K562 (cell line): ENCODE results near the gene SULT1B1. TPM values are rescaled to one million over a fixed set of nuclear protein-coding genes. Genes with fewer than 3 reads are reported as not detected.

Source experiments
- ATAC-seq: fragments of 200-7000 bp; cut with Tn5 transposase; 3 replicates; pipeline ENCODE4 v1.9.1; 2020; ENCODE audit warnings: moderate library complexity
- BruUV-seq: library from RNA; stranded (reverse); fragments of 400-500 nt; replicated peaks from 2 replicates; lab custom pipeline; 2021; lab: Mats Ljungman, UMichigan
- CTCF ChIA-PET: fragments of 300-600 bp; formaldehyde crosslinking; extraction: SDS; loops from one replicate; lab custom pipeline; 2021; ENCODE audit warnings: low intra/inter-chr PET ratio; lab: Yijun Ruan, JAX
- POLR2A ChIA-PET: fragments of 300-600, 350-650 bp; sonication (Branson Sonifier 250); formaldehyde crosslinking; extraction: SDS; loops from one replicate; lab custom pipeline; 2021; ENCODE audit warnings: antibody characterized with exemption, inconsistent platforms; lab: Yijun Ruan, JAX
- DNase-seq, 4 experiments: peaks; one replicate each; pipeline versions ENCODE4 v3.0.0 to v3.0.0-alpha.2; 2011 to 2018; ENCODE audit warnings: low spot score in 3 of 4, mixed read lengths in 3 of 4; ENCODE audit errors: extremely low read depth in 1 of 4
- FAIRE-seq: peaks from 2 replicates; lab custom pipeline; 2011; peaks lifted over from hg19 to GRCh38; lab: Jason Lieb, UNC
- H2AFZ ChIP-seq: 2 replicates; pipeline ENCODE4 v1.6.0; 2011; ENCODE audit warnings: low read depth, low read length, control low read depth, inconsistent platforms
- H3K27ac ChIP-seq: fragments of 200-600 bp; 3 replicates; pipeline ENCODE4 v1.8.0; 2011; ENCODE audit warnings: low read depth, mild to moderate bottlenecking, control low read depth, inconsistent platforms, low read length, moderate library complexity, mixed read lengths; ENCODE audit errors: extremely low read depth
- H3K27me3 ChIP-seq, 2 experiments: fragments of 300-600 bp in 1 of 2; 2 replicates in 1 of 2; 3 replicates in 1 of 2; pipeline versions ENCODE4 v1.6.0 to v1.8.0; 2011; ENCODE audit warnings: inconsistent platforms in 2 of 2, low read length in 2 of 2, mild to moderate bottlenecking in 1 of 2, mixed read lengths in 1 of 2, moderate library complexity in 1 of 2; ENCODE audit not compliant: control insufficient read depth in 2 of 2, insufficient read depth in 2 of 2
- H3K36me3 ChIP-seq: fragments of 300-600 bp; 3 replicates; pipeline ENCODE4 v1.8.0; 2011; ENCODE audit warnings: mild to moderate bottlenecking, low read length, inconsistent platforms; ENCODE audit not compliant: control insufficient read depth, insufficient read depth
- H3K4me1 ChIP-seq, 2 experiments: fragments of 200-600 bp in 1 of 2; replicated peaks in 1 of 2; 2 replicates in 1 of 2; 3 replicates in 1 of 2; pipeline versions ENCODE4 v1.5.1 to v1.8.0; 2011; ENCODE audit warnings: inconsistent platforms in 2 of 2, low read length in 2 of 2, mild to moderate bottlenecking in 1 of 2, mixed read lengths in 1 of 2, moderate library complexity in 1 of 2; ENCODE audit not compliant: control insufficient read depth in 2 of 2, insufficient read depth in 2 of 2
- H3K4me2 ChIP-seq: 2 replicates; pipeline ENCODE4 v1.6.1; 2011; ENCODE audit warnings: low read length, control low read depth, inconsistent platforms, mixed read lengths; ENCODE audit not compliant: insufficient read depth
- H3K4me3 ChIP-seq: fragments of 200-600 bp; sonication (generic), shearing (Covaris generic); 2 replicates; pipeline ENCODE4 v1.5.1; 2016; ENCODE audit warnings: control low read depth, inconsistent platforms
- H3K79me2 ChIP-seq: fragments of 200-600 bp; 3 replicates; pipeline ENCODE4 v1.8.0; 2011; ENCODE audit warnings: low read length, inconsistent platforms; ENCODE audit not compliant: control insufficient read depth, insufficient read depth
- H3K9ac ChIP-seq, 2 experiments: 2 replicates each; pipeline versions ENCODE4 v1.6.0 to v1.6.1; 2011; ENCODE audit warnings: low read depth in 2 of 2, low read length in 2 of 2, control low read depth in 1 of 2, inconsistent platforms in 1 of 2, mild to moderate bottlenecking in 1 of 2, mixed read lengths in 1 of 2; ENCODE audit not compliant: insufficient read depth in 1 of 2
- H3K9me1 ChIP-seq: one replicate; pipeline ENCODE4 v1.6.0; 2011; ENCODE audit warnings: inconsistent platforms, mild to moderate bottlenecking, low read length, moderate library complexity; ENCODE audit not compliant: control insufficient read depth, insufficient read depth
- H3K9me3 ChIP-seq: replicated peaks from 2 replicates; pipeline ENCODE4 v1.5.1; 2011; ENCODE audit warnings: low read depth, low read length, inconsistent platforms; ENCODE audit not compliant: control insufficient read depth, insufficient read depth
- H4K20me1 ChIP-seq: replicated peaks from 2 replicates; pipeline ENCODE4 v1.6.1; 2011; ENCODE audit warnings: low read length, inconsistent platforms, mixed read lengths; ENCODE audit not compliant: control insufficient read depth, insufficient read depth
- CREM ChIP-seq: IDR thresholded peaks from 2 replicates; pipeline ENCODE4 v1.6.1; 2014; ENCODE audit warnings: antibody characterized with exemption, low read depth
- ERF ChIP-seq: fragments of 450-650 bp; formaldehyde crosslinking; IDR thresholded peaks from 2 replicates; pipeline ENCODE4 v1.4.0; 2020; ENCODE audit warnings: mild to moderate bottlenecking, mixed read lengths
- GATA2 ChIP-seq: sonication (generic); formaldehyde crosslinking; IDR thresholded peaks from 2 replicates; pipeline ENCODE4 v1.4.0; 2020; ENCODE audit warnings: mild to moderate bottlenecking, missing genetic modification reagents
- JUND ChIP-seq, 2 experiments: IDR thresholded peaks; 2 replicates in 1 of 2; 3 replicates in 1 of 2; pipeline ENCODE4 v1.6.1; 2011; ENCODE audit warnings: borderline replicate concordance in 2 of 2, low read depth in 2 of 2, low read length in 2 of 2, improper control_type of control experiment in 1 of 2, missing biosample characterization in 1 of 2, missing genetic modification characterization in 1 of 2, missing genetic modification reagents in 1 of 2
- MYNN ChIP-seq, 2 experiments: sonication (generic); formaldehyde crosslinking in 1 of 2; IDR thresholded peaks; 2 replicates each; pipeline versions ENCODE4 v1.5.0 to v1.6.1; 2016 to 2020; ENCODE audit warnings: antibody characterized with exemption in 1 of 2, missing genetic modification reagents in 1 of 2
- NR2F6 ChIP-seq: fragments of 450-650 bp; formaldehyde crosslinking; IDR thresholded peaks from 2 replicates; pipeline ENCODE4 v1.4.0; 2020; ENCODE audit warnings: mild to moderate bottlenecking
- SNIP1 ChIP-seq: fragments of 450-650 bp; IDR thresholded peaks from 2 replicates; pipeline ENCODE4 v1.7.1; 2017; ENCODE audit warnings: low read depth, mild to moderate bottlenecking
- SREBF1 ChIP-seq: fragments of 150-350 bp; IDR thresholded peaks from 2 replicates; pipeline ENCODE4 v1.6.1; 2014; ENCODE audit warnings: antibody characterized with exemption, low read depth, low read length, borderline replicate concordance
- TCFL5 ChIP-seq: fragments of 250-450 bp; sonication (Bioruptor Pico); conservative IDR thresholded peaks from 2 replicates; pipeline ENCODE4 v1.6.1; 2021; ENCODE audit warnings: mild to moderate bottlenecking, moderate library complexity, matching md5 sums
- TFAM ChIP-seq: fragments of 250-450 bp; sonication (Bioruptor Pico); conservative IDR thresholded peaks from 2 replicates; pipeline ENCODE4 v1.5.0; 2021; ENCODE audit warnings: mild to moderate bottlenecking, moderate library complexity
- ZNF121 ChIP-seq: sonication (generic); formaldehyde crosslinking; conservative IDR thresholded peaks from 2 replicates; pipeline ENCODE4 v1.8.0; 2022; ENCODE audit warnings: missing genetic modification reagents
- ZNF146 ChIP-seq: IDR thresholded peaks from one replicate; pipeline ENCODE4 v1.6.1; 2018; ENCODE audit warnings: missing compliant biosample characterization; ENCODE audit not compliant: unreplicated experiment
- ZNF311 ChIP-seq: fragments of 250-450 bp; sonication (Bioruptor Pico); IDR thresholded peaks from 2 replicates; pipeline ENCODE4 v1.4.0; 2020; ENCODE audit warnings: mild to moderate bottlenecking, moderate library complexity
- WGBS: fragments of 100-300 bp; shearing (Covaris generic); methylation state at CpG from one replicate; pipeline ENCODE4 v1.1.6; 2016; ENCODE audit warnings: low coverage, mixed read lengths; ENCODE audit not compliant: insufficient coverage; ENCODE audit errors: missing lambda C conversion rate; 5-methylcytosine and 5-hydroxymethylcytosine counted together
- in situ Hi-C: fragments of 300-500 bp; cut with MboI; formaldehyde crosslinking; loops from 4 replicates; pipeline ENCODE4 v1.15.0; 2018; ENCODE audit warnings: inconsistent platforms, mixed read lengths
- intact Hi-C: fragments of 100-400 bp; cut with micrococcal nuclease; formaldehyde crosslinking; loops from 2 replicates; pipeline ENCODE4 v1.14.2; 2022
- polyA plus RNA-seq, 8 experiments: library from polyadenylated mRNA; depleted of rRNA in 4 of 8; stranded (reverse) in 5 of 8; unstranded in 3 of 8; fragments of >200 nt; fragmentation: Nextera tagmentation in 2 of 8; fragmentation: Illumina TruSeq in 1 of 8; extraction: Ambion mirVana in 2 of 8; extraction: Trizol in 1 of 8; gene quantifications; 2 replicates each; pipeline versions ENCODE4 v1.2.1 to v1.2.3, GENCODE V29; 2011 to 2014; ENCODE audit warnings: inconsistent platforms in 1 of 8, missing spikeins in 1 of 8
- total RNA-seq, 7 experiments: library from RNA; depleted of rRNA in 6 of 7; stranded (reverse); fragments of >200 nt in 6 of 7; fragmentation: Illumina TruSeq in 2 of 7; extraction: Trizol in 2 of 7; gene quantifications; 2 replicates each; pipeline versions ENCODE4 v1.2.1 to v1.2.3, GENCODE V29; 2011 to 2021; ENCODE audit warnings: low replicate concordance in 1 of 7
- TF ChIP-seq, protein P1 (sequence below): IDR thresholded peaks from 2 replicates; pipeline ENCODE4 v1.6.1; 2011; ENCODE audit not compliant: insufficient read length; ENCODE audit errors: extremely low read depth
- TF ChIP-seq, protein P2 (sequence below): fragments of 150-350 bp; conservative IDR thresholded peaks from 2 replicates; pipeline ENCODE4 v1.6.1; 2014; ENCODE audit warnings: low read length

Gene SULT1B1
- total and polyA plus RNA-seq, 9 of the 15 experiments (the other 6 are each of a cell fraction or from before 2014, with no cell fraction given): under 0.01 TPM; not detected in 8

- no peak for FAIRE-seq
- ChIA-PET POLR2A (interaction anchor here (0.7 kb wide), 1 partner anchor 23 kb away, joined by 3 read pairs; no protein-coding TSS in a partner anchor), CTCF (no interaction called here)
Measured at GRCh38 chr4:69780141-69780540, 19.7 kb upstream of the SULT1B1 start.

More at GRCh38 chr4:69780141-69780540, 19.7 kb upstream of the SULT1B1 start:
- Histone ChIP-seq H3K9me1 (no peaks in the 10 kb centered on the region), H3K27ac (no peak overlapping the region), H3K27me3 (no peaks in the 10 kb centered on the region), H3K4me2 (no peak overlapping the region), H3K4me3 (no peak overlapping the region), H3K4me1 (no peaks in the 10 kb centered on the region), H3K9me3 (peaks cover 2% of the 10 kb centered on the region; the same call in 1 of the 2 replicates), H3K9ac (no peak overlapping the region), H2AFZ (no peak overlapping the region), H4K20me1 (no peaks in the 10 kb centered on the region), H3K36me3 (no peaks in the 10 kb centered on the region), H3K79me2 (no peaks in the 10 kb centered on the region)
- intact Hi-C loops (no loop called here), in situ Hi-C loops (no loop called here)
- BruUV-seq: no TSS peak
- ATAC-seq (no peak), DNase-seq (no peak)
- TF ChIP-seq ERF (CRISPR knock-in tag): no peak
- no peak for TF ChIP-seq JUND (IDR thresholded peaks at IDR 0.05; ENCODE audit: borderline replicate concordance, low read depth, low read length)
- TF ChIP-seq JUND (tag; IDR thresholded peaks at IDR 0.05; ENCODE audit: borderline replicate concordance, low read depth, low read length): no peak
- TF ChIP-seq ZNF121: no peak
- TF ChIP-seq GATA2: no peak
- no peak for TF ChIP-seq NR2F6 (CRISPR knock-in tag)
- TF ChIP-seq SNIP1: no peak
- TF ChIP-seq ZNF311: no peak
- TF ChIP-seq SREBF1: no peak
- TF ChIP-seq, protein P1, sequence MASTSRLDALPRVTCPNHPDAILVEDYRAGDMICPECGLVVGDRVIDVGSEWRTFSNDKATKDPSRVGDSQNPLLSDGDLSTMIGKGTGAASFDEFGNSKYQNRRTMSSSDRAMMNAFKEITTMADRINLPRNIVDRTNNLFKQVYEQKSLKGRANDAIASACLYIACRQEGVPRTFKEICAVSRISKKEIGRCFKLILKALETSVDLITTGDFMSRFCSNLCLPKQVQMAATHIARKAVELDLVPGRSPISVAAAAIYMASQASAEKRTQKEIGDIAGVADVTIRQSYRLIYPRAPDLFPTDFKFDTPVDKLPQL: no peak
- TF ChIP-seq TFAM: no peak
- TF ChIP-seq MYNN (IDR thresholded peaks at IDR 0.05): no peak
- TF ChIP-seq MYNN (CRISPR knock-in tag; IDR thresholded peaks at IDR 0.05): no peak
- no peak for TF ChIP-seq CREM
- no peak for TF ChIP-seq TCFL5
- TF ChIP-seq ZNF146 (CRISPR knock-in tag): no peak
- TF ChIP-seq, protein P2, sequence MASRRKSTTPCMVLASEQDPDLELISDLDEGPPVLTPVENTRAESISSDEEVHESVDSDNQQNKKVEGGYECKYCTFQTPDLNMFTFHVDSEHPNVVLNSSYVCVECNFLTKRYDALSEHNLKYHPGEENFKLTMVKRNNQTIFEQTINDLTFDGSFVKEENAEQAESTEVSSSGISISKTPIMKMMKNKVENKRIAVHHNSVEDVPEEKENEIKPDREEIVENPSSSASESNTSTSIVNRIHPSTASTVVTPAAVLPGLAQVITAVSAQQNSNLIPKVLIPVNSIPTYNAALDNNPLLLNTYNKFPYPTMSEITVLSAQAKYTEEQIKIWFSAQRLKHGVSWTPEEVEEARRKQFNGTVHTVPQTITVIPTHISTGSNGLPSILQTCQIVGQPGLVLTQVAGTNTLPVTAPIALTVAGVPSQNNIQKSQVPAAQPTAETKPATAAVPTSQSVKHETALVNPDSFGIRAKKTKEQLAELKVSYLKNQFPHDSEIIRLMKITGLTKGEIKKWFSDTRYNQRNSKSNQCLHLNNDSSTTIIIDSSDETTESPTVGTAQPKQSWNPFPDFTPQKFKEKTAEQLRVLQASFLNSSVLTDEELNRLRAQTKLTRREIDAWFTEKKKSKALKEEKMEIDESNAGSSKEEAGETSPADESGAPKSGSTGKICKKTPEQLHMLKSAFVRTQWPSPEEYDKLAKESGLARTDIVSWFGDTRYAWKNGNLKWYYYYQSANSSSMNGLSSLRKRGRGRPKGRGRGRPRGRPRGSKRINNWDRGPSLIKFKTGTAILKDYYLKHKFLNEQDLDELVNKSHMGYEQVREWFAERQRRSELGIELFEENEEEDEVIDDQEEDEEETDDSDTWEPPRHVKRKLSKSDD: no peak
- WGBS: 0% methylated on average over 1 of the region's 1 CpG
